Peyer's patch (tissue), 4 donors: ENCODE measurements around the gene TSPYL6.

ENCODE experiments used
- CTCF ChIP-seq, 6 experiments: fragments of 450-650 bp in 4 of 6; fragments of 200-600 bp in 2 of 6; sonication (generic) in 1 of 6; IDR thresholded peaks; one replicate each; pipeline ENCODE4 v1.5.1; 2017 to 2019; ENCODE audit warnings: antibody characterized with exemption in 6 of 6, mild to moderate bottlenecking in 3 of 6, moderate library complexity in 1 of 6
- POLR2A ChIP-seq, 2 donors: fragments of 450-650 bp; IDR thresholded peaks; one replicate each; pipeline ENCODE4 v1.5.1; 2017; ENCODE audit warnings: antibody characterized with exemption in 2 of 2, mild to moderate bottlenecking in 2 of 2, moderate library complexity in 2 of 2

- TF ChIP-seq CTCF (IDR thresholded peaks at IDR 0.05) (no peak), POLR2A (IDR thresholded peaks at IDR 0.05) (no peak)
Measured at GRCh38 chr2:54249629-54250028, 6.4 kb downstream of the TSPYL6 start.
